HEK293 (cell line): ENCODE measurements around the gene USP13.
A peak's percentile ranks its signal among the peaks of the same experiment; 100 is the strongest.

Experiments
- CTCF ChIA-PET: fragments of 350-600 bp; formaldehyde crosslinking; extraction: SDS; loops from one replicate; lab custom pipeline; 2021; ENCODE audit warnings: antibody characterized with exemption; lab: Yijun Ruan, JAX
- POLR2A ChIA-PET: fragments of 300-600 bp; formaldehyde crosslinking; extraction: SDS; loops from one replicate; lab custom pipeline; 2020; ENCODE audit warnings: antibody characterized with exemption, inconsistent platforms; lab: Yijun Ruan, JAX
- H3K27ac ChIP-seq: fragments of 200-500 bp; sonication (Bioruptor generic); 2 replicates; pipeline ENCODE4 v1.5.1; 2014; ENCODE audit warnings: low read depth, low read length, control low read depth, inconsistent platforms; ENCODE audit errors: extremely low read depth
- H3K36me3 ChIP-seq, 2 experiments: fragments of 200-500 bp in 1 of 2; sonication (Bioruptor generic) in 1 of 2; 1 replicate in 1 of 2; 2 replicates in 1 of 2; pipeline ENCODE4 v1.5.1; 2014 to 2017; ENCODE audit warnings: inconsistent platforms in 2 of 2, low read length in 2 of 2; ENCODE audit not compliant: control insufficient read depth in 2 of 2, insufficient read depth in 1 of 2
- H3K4me1 ChIP-seq: fragments of 200-500 bp; sonication (Bioruptor generic); 2 replicates; pipeline ENCODE4 v1.5.1; 2014; ENCODE audit warnings: mild to moderate bottlenecking, low read length, inconsistent platforms; ENCODE audit not compliant: control insufficient read depth, insufficient read depth
- H3K4me3 ChIP-seq: 2 replicates; pipeline ENCODE4 v1.5.1; 2011; ENCODE audit warnings: low read depth, mild to moderate bottlenecking, control low read depth, low read length, moderate library complexity
- H3K9me3 ChIP-seq: fragments of 200-500 bp; sonication (Bioruptor generic); 2 replicates; pipeline ENCODE4 v1.5.1; 2014; ENCODE audit warnings: low read depth, low read length, inconsistent platforms; ENCODE audit not compliant: control insufficient read depth, insufficient read depth
- GLIS1 ChIP-seq: fragments of 450-650 bp; formaldehyde crosslinking; IDR thresholded peaks from 2 replicates; pipeline ENCODE4 v1.5.1; 2016; ENCODE audit warnings: missing biosample characterization, missing genetic modification characterization
- KLF8 ChIP-seq: fragments of 450-650 bp; formaldehyde crosslinking; IDR thresholded peaks from 2 replicates; pipeline ENCODE4 v1.5.1; 2016; ENCODE audit warnings: missing biosample characterization, missing genetic modification characterization
- MYNN ChIP-seq: fragments of 450-650 bp; formaldehyde crosslinking; IDR thresholded peaks from 2 replicates; pipeline ENCODE4 v1.5.1; 2016; ENCODE audit warnings: missing biosample characterization, missing genetic modification characterization, borderline replicate concordance
- PRDM4 ChIP-seq: fragments of 450-650 bp; formaldehyde crosslinking; IDR thresholded peaks from 2 replicates; pipeline ENCODE4 v1.5.1; 2017; ENCODE audit warnings: missing biosample characterization, missing genetic modification characterization
- TCF7L2 ChIP-seq: IDR thresholded peaks from 2 replicates; pipeline ENCODE4 v1.6.1; 2011; ENCODE audit warnings: low read depth, mild to moderate bottlenecking, inconsistent platforms, low read length, moderate library complexity, borderline replicate concordance
- ZEB2 ChIP-seq: fragments of 450-650 bp; formaldehyde crosslinking; IDR thresholded peaks from 2 replicates; pipeline ENCODE4 v1.5.1; 2016; ENCODE audit warnings: missing biosample characterization, missing genetic modification characterization
- ZNF24 ChIP-seq: fragments of 450-650 bp; formaldehyde crosslinking; IDR thresholded peaks from 2 replicates; pipeline ENCODE4 v1.5.1; 2016; ENCODE audit warnings: missing biosample characterization, missing genetic modification characterization
- ZNF501 ChIP-seq: fragments of 450-650 bp; formaldehyde crosslinking; IDR thresholded peaks from 2 replicates; pipeline ENCODE4 v1.5.1; 2016; ENCODE audit warnings: missing biosample characterization, missing genetic modification characterization
- ZNF548 ChIP-seq: fragments of 450-650 bp; formaldehyde crosslinking; IDR thresholded peaks from 2 replicates; pipeline ENCODE4 v1.5.1; 2016; ENCODE audit warnings: missing biosample characterization, missing genetic modification characterization
- ZNF621 ChIP-seq: fragments of 450-650 bp; formaldehyde crosslinking; IDR thresholded peaks from 2 replicates; pipeline ENCODE4 v1.5.1; 2017; ENCODE audit warnings: missing biosample characterization, missing genetic modification characterization
- ZNF624 ChIP-seq: fragments of 450-650 bp; formaldehyde crosslinking; IDR thresholded peaks from 2 replicates; pipeline ENCODE4 v1.5.1; 2017; ENCODE audit warnings: missing biosample characterization, missing genetic modification characterization
- ZNF654 ChIP-seq: fragments of 450-650 bp; formaldehyde crosslinking; IDR thresholded peaks from 2 replicates; pipeline ENCODE4 v1.5.1; 2016; ENCODE audit warnings: low read depth, missing biosample characterization, missing genetic modification characterization
- ZNF692 ChIP-seq: fragments of 450-650 bp; formaldehyde crosslinking; IDR thresholded peaks from 2 replicates; pipeline ENCODE4 v1.5.1; 2016; ENCODE audit warnings: missing biosample characterization, missing genetic modification characterization
- ZNF791 ChIP-seq: fragments of 450-650 bp; formaldehyde crosslinking; IDR thresholded peaks from 2 replicates; pipeline ENCODE4 v1.5.1; 2016; ENCODE audit warnings: missing biosample characterization, missing genetic modification characterization
- ZNF792 ChIP-seq: fragments of 450-650 bp; formaldehyde crosslinking; IDR thresholded peaks from 2 replicates; pipeline ENCODE4 v1.5.1; 2016; ENCODE audit warnings: missing biosample characterization, missing genetic modification characterization
- TF ChIP-seq, protein P1 (sequence below): fragments of 450-650 bp; IDR thresholded peaks from 2 replicates; pipeline ENCODE4 v1.5.1; 2018; ENCODE audit warnings: missing biosample characterization, missing genetic modification characterization
- TF ChIP-seq, protein P2 (sequence below): fragments of 450-650 bp; formaldehyde crosslinking; IDR thresholded peaks from 2 replicates; pipeline ENCODE4 v1.5.1; 2016; ENCODE audit warnings: missing biosample characterization, missing genetic modification characterization

The USP13 gene

GRCh38 chr3:179745079-179745478 lies 92.2 kb downstream of the USP13 start (continued):
- TF ChIP-seq, protein P1, sequence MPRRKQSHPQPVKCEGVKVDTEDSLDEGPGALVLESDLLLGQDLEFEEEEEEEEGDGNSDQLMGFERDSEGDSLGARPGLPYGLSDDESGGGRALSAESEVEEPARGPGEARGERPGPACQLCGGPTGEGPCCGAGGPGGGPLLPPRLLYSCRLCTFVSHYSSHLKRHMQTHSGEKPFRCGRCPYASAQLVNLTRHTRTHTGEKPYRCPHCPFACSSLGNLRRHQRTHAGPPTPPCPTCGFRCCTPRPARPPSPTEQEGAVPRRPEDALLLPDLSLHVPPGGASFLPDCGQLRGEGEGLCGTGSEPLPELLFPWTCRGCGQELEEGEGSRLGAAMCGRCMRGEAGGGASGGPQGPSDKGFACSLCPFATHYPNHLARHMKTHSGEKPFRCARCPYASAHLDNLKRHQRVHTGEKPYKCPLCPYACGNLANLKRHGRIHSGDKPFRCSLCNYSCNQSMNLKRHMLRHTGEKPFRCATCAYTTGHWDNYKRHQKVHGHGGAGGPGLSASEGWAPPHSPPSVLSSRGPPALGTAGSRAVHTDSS (tag by site-specific recombination): no peak
- TF ChIP-seq TCF7L2 (no peak), ZNF692 (tag by site-specific recombination) (no peak)

DNA sequence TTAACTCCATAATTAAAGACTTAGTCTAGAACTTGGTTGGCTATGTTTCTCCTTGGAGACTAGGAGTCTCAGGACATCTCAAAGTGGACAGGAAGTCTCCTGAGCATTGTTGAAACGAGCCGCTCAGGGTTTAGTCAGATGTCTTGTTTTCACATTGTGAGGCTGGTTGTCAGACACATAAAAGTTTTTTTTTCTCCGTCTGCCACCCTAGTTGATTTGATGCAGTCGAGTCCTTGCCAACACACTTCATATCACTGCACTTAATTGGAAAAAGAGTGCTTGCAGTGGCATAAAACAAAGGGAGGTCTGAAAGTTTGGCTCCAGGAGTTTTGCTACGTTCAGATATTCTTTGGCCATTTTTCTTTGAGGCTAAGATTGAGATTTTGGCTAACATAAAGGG lies 92.9 kb downstream of the USP13 start:
- ChIA-PET CTCF (no interaction called here), POLR2A (no interaction called here)
- Histone ChIP-seq H3K4me1 (no peaks in the 10 kb centered on the region), H3K36me3 (peaks cover 0 to 22% of the 10 kb centered on the region in 2 experiments; a peak in 2 of 3 replicates), H3K4me3 (no peak overlapping the region), H3K9me3 (no peaks in the 10 kb centered on the region), H3K27ac (no peak overlapping the region)
- no peak for TF ChIP-seq ZNF24
- no peak for TF ChIP-seq ZNF792 (tag by site-specific recombination)
- TF ChIP-seq, protein P2, sequence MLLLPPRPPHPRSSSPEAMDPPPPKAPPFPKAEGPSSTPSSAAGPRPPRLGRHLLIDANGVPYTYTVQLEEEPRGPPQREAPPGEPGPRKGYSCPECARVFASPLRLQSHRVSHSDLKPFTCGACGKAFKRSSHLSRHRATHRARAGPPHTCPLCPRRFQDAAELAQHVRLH: no peak
- TF ChIP-seq GLIS1 (tag by site-specific recombination): no peak
- TF ChIP-seq ZNF501 (tag by site-specific recombination): no peak
- no peak for TF ChIP-seq KLF8 (tag by site-specific recombination)
- TF ChIP-seq ZNF624 (tag by site-specific recombination): no peak
- no peak for TF ChIP-seq ZNF791 (tag by site-specific recombination)

DNA sequence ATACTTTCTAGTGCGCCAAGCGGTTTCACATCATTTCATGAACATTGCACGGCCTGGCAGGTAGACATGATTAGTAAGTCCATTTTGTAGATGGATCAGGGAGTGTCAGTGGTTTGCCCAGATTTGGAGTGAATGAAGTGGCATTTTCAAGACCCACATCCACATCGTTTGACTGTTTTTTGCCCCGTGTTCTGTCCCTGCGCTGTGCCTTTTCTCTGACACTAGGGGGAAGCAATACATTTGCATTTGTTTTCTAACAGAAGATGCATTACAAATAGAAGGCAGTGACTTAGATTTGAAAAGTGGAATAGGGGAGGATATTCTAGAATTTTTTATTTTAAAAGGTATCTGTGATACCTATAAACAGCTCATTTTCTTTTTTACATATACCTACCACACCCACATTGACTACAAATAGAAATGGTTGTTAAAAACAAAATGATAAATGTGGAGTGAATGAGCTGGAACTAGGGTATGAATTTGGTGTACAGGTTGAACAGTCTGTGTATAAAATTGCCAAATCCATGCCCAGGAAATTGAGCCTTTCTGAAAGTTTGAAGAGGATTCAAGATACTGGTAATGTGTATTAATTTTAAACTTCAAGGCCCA lies 98.0 kb downstream of the USP13 start:
- CTCF ChIA-PET: interaction anchor here (0.9 to 1.6 kb wide), 5 partner anchors 13 to 95 kb away, joined by 3 to 5 read pairs (median 4); no protein-coding TSS in a partner anchor
- POLR2A ChIA-PET: no interaction called here
- no peak for TF ChIP-seq ZEB2 (tag by site-specific recombination)
- TF ChIP-seq PRDM4 (tag by site-specific recombination): peak; percentile 90
- no peak for TF ChIP-seq ZNF548
- no peak for TF ChIP-seq MYNN (tag by site-specific recombination)
- no peak for TF ChIP-seq ZNF621 (tag by site-specific recombination)
- TF ChIP-seq ZNF654 (tag by site-specific recombination): peak; percentile 44

More for the DNA sequence above, 98.0 kb downstream of the USP13 start:
- Histone ChIP-seq H3K9me3 (no peaks in the 10 kb centered on the region), H3K4me3 (no peak overlapping the region), H3K4me1 (no peaks in the 10 kb centered on the region), H3K27ac (no peak overlapping the region), H3K36me3 (peaks cover 0 to 17% of the 10 kb centered on the region in 2 experiments; a peak in 2 of 3 replicates)
